HFFc6 (cell line): ENCODE results near the gene ZSCAN18. TPM values are rescaled to one million over a fixed set of nuclear protein-coding genes. Genes with fewer than 3 reads are reported as not detected.
A peak's percentile ranks its signal among the peaks of the same experiment; 100 is the strongest.
"Not testable (repeated sequence)": the region's sequence is repeated elsewhere in the genome, so short reads cannot be mapped to it uniquely, and the experiment has no call there.

ENCODE experiments used
- DNase-seq: peaks from one replicate; pipeline ENCODE4 v3.0.0-alpha.2; 2018
- H3K27ac Mint-ChIP-seq: 2 replicates; pipeline ENCODE4 v1.8.0; 2020; ENCODE audit warnings: mild to moderate bottlenecking, mixed read lengths
- H3K27me3 Mint-ChIP-seq: 2 replicates; pipeline ENCODE4 v1.8.0; 2021; ENCODE audit warnings: mild to moderate bottlenecking, moderate library complexity, mixed read lengths; ENCODE audit not compliant: insufficient read depth
- H3K36me3 Mint-ChIP-seq: 2 replicates; pipeline ENCODE4 v1.8.0; 2021; ENCODE audit warnings: low read depth, mixed read lengths
- H3K4me1 Mint-ChIP-seq: 2 replicates; pipeline ENCODE4 v1.8.0; 2020; ENCODE audit warnings: low read depth, mixed read lengths
- H3K4me3 Mint-ChIP-seq: 2 replicates; pipeline ENCODE4 v1.8.0; 2020; ENCODE audit warnings: mild to moderate bottlenecking, moderate library complexity, mixed read lengths
- H3K9me3 Mint-ChIP-seq: 2 replicates; pipeline ENCODE4 v1.8.0; 2020; ENCODE audit warnings: mild to moderate bottlenecking, mixed read lengths
- long read RNA-seq: library from polyadenylated mRNA; unstranded; transcript quantifications from one replicate; pipeline ENCODE4 v2.0.0, GENCODE V29; 2019
- total RNA-seq, 6 experiments: library from RNA; stranded (reverse); fragmentation: NEBNext Ultra II Directional; extraction: Animal tissue kit (Norgen Biotek cat#: 25700); gene quantifications; 2 replicates in 1 of 6; 3 replicates in 5 of 6; pipeline ENCODE4 v1.2.3, GENCODE V29; 2021
- TF ChIP-seq, protein P1 (sequence below): fragments of 200-600 bp; sonication (generic); IDR thresholded peaks from 2 replicates; pipeline ENCODE4 v1.5.0; 2021; ENCODE audit warnings: antibody characterized with exemption, mild to moderate bottlenecking

The ZSCAN18 gene, protein sequence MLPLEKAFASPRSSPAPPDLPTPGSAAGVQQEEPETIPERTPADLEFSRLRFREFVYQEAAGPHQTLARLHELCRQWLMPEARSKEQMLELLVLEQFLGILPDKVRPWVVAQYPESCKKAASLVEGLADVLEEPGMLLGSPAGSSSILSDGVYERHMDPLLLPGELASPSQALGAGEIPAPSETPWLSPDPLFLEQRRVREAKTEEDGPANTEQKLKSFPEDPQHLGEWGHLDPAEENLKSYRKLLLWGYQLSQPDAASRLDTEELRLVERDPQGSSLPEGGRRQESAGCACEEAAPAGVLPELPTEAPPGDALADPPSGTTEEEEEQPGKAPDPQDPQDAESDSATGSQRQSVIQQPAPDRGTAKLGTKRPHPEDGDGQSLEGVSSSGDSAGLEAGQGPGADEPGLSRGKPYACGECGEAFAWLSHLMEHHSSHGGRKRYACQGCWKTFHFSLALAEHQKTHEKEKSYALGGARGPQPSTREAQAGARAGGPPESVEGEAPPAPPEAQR
- total RNA-seq: 1 to 10 TPM in 5 of 6 experiments, under 1 TPM in 1; 0.80 to 2.8 (median 2.1) TPM
- long read RNA-seq: 0 reads

DNA sequence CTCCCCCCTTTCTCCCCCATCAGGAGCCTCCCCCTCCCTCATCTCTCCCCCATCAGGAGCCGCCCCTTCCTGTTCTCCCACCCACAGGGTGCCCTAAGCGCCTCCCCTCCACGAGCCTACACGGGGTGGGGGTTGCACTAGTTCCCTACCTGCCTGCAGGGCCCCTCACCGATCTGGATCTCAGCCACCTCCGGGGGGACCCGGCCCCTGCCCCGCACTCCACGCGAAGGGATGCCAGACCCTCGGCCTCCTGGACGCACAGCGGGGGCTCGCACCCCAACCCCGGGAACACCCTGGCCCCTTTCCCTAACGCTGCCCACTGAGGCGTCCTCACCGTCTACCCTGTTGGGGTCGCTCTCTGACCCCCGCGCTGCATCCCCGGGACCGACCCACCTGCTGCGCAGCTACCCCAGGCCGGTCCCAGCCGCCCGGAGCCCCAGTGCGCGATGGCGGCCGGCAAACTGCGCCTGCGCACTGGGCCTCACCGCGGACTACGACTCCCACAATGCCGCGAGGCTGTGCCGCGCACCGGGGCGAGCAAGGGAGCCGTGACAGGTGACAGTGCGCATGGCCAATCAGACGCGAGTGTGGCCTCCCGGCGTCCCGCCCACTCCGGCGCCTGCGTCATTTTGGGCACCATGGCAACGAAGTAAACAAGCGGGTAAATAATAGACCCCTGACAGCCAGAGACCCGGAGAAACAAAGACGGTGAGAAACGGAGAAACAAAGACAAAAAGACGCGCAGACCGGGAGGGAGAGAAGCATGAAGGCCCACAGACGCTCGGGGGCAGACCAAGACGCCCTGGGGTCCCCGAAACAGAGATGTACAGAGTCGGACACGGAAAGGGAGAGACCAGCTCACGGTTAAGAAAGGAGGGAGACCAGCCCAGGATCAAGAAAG is at the start of gene ZSCAN18:
ZSCAN18 (minus strand) TSS at position 451 of the 901 bp plus-strand sequence. CDS start 7,964 bp downstream, outside the sequence.
- TF ChIP-seq, protein P1, sequence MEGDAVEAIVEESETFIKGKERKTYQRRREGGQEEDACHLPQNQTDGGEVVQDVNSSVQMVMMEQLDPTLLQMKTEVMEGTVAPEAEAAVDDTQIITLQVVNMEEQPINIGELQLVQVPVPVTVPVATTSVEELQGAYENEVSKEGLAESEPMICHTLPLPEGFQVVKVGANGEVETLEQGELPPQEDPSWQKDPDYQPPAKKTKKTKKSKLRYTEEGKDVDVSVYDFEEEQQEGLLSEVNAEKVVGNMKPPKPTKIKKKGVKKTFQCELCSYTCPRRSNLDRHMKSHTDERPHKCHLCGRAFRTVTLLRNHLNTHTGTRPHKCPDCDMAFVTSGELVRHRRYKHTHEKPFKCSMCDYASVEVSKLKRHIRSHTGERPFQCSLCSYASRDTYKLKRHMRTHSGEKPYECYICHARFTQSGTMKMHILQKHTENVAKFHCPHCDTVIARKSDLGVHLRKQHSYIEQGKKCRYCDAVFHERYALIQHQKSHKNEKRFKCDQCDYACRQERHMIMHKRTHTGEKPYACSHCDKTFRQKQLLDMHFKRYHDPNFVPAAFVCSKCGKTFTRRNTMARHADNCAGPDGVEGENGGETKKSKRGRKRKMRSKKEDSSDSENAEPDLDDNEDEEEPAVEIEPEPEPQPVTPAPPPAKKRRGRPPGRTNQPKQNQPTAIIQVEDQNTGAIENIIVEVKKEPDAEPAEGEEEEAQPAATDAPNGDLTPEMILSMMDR: no peak
- H3K4me1 Mint-ChIP-seq: no peaks in the 10 kb centered on the region
- peak; percentile 5 for DNase-seq
- H3K9me3 Mint-ChIP-seq: peaks cover 79% of the 10 kb centered on the region
- H3K36me3 Mint-ChIP-seq: peaks cover 13% of the 10 kb centered on the region; the same call in 1 of the 2 replicates
- H3K4me3 Mint-ChIP-seq: peak within 1 kb of the TSS; percentile 56
- H3K27me3 Mint-ChIP-seq: peaks cover 3% of the 10 kb centered on the region; the same call in 1 of the 2 replicates
- H3K27ac Mint-ChIP-seq: peak within 1 kb of the TSS; percentile 88

DNA sequence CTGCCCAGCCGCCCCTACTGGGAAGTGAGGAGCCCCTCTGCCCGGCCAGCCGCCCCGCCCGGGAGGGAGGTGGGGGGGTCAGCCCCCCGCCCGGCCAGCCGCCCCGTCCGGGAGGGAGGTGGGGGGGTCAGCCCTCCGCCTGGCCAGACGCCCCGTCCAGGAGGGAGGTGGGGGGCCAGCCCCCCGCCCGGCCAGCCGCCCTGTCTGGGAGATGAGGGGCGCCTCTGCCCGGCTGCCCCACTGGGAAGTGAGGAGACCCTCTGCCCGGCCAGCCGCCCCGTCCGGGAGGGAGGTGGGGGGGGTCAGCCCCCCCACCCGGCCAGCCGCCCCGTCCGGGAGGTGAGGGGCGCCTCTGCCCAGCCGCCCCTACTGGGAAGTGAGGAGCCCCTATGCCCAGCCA is 49.4 kb upstream of the ZSCAN18 start:
- H3K27me3 Mint-ChIP-seq, H3K27ac Mint-ChIP-seq, H3K4me3 Mint-ChIP-seq, DNase-seq: not testable (repeated sequence)
- H3K36me3 Mint-ChIP-seq: peaks cover 49% of the 10 kb centered on the region
- H3K4me1 Mint-ChIP-seq: peaks cover 24% of the 10 kb centered on the region
- peaks cover 77% of the 10 kb centered on the region for H3K9me3 Mint-ChIP-seq

DNA sequence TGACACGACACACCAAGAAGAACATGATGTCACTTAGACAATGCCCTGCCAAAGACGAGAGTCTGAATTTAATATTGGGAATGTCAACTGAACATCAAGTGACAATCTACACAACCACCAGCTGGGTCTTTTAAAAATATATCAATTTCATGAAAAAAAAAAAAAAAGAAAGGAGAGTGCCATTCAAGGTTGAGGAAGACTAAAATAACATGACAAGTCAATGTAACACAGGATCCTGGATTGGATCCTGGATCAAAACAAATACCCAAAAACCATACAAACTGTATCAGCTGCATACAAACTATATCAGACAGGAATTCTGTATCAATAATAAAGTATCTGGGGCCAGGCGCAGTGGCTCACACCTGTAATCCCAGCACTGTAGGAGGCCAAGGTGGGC is 47.8 kb upstream of the ZSCAN18 start:
- Mint-ChIP-seq H3K9me3 (peaks cover 74% of the 10 kb centered on the region), H3K27ac (no peak overlapping the region), H3K4me3 (no peak overlapping the region), H3K36me3 (peaks cover 56% of the 10 kb centered on the region), H3K4me1 (peaks cover 11% of the 10 kb centered on the region), H3K27me3 (peaks cover 3% of the 10 kb centered on the region; the same call in 1 of the 2 replicates)
- TF ChIP-seq, protein P1: no peak
- DNase-seq: no peak

DNA sequence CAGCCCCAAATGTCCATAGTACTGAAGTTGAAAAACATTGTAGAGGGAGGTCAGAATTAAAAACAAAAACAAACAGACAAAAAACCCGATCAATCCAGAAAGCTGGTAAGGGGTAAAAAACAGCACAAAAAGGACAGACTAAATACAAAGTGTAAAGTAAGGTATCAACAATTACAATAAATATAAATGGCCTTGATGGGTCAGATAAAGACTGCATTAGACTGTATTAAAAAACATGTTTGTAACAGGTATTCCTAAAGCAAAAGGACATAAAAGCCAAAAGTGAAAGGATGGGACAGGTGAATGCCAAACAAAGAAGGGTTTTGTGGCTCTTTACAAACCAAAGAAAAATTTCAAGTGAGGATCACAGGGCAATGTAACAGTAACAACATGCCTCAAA is 36.2 kb upstream of the ZSCAN18 start:
- H3K9me3 Mint-ChIP-seq: peaks cover 96% of the 10 kb centered on the region
- H3K4me3 Mint-ChIP-seq: no peak overlapping the region
- H3K27me3 Mint-ChIP-seq: peaks cover 1% of the 10 kb centered on the region; the same call in 1 of the 2 replicates
- no peak overlapping the region for H3K27ac Mint-ChIP-seq
- TF ChIP-seq, protein P1: no peak
- no peaks in the 10 kb centered on the region for H3K4me1 Mint-ChIP-seq
- peaks cover 93% of the 10 kb centered on the region for H3K36me3 Mint-ChIP-seq
- no peak for DNase-seq

DNA sequence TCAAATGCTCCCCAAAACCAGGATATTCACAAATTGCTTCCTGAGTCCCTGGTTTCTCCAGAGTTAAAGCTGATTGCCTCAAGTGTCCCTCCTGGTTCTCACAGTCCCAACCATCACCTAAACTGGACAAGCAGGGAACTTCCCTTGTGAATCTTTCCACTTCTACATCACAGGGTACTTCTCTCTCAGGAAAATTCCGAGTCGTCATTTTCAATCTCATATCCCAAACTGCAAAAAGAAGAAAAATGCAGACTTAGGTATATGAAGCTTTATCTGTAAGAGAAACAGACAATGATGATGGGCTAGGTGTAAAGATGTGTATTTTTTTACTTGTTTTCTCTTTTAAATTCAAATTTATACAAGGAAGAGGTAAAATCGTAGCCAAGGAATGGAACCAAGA is 31.3 kb upstream of the ZSCAN18 start:
- Mint-ChIP-seq H3K36me3 (peaks cover 93% of the 10 kb centered on the region), H3K4me1 (no peaks in the 10 kb centered on the region), H3K27me3 (peaks cover 1% of the 10 kb centered on the region), H3K9me3 (peaks cover 96% of the 10 kb centered on the region), H3K27ac (no peak overlapping the region), H3K4me3 (no peak overlapping the region)
- TF ChIP-seq, protein P1: no peak
- no peak for DNase-seq
